Activated naive CD4-positive, alpha-beta T cell treated with anti-CD3 and anti-CD28 coated beads for 36 hours (primary cell): ENCODE results near the gene SLC25A3. TPM values are rescaled to one million over a fixed set of nuclear protein-coding genes. Genes with fewer than 3 reads are reported as not detected.
A peak's percentile ranks its signal among the peaks of the same experiment; 100 is the strongest.

Source experiments
- CTCF ChIA-PET: fragments of 350-600 bp; sonication (Branson Sonifier 250); formaldehyde crosslinking; loops from one replicate; lab custom pipeline; 2021; ENCODE audit warnings: antibody characterized with exemption; lab: Charles Lee
- DNase-seq: peaks from one replicate; pipeline ENCODE4 v3.0.0-alpha.2; 2020
- H3K27ac Mint-ChIP-seq: one replicate; pipeline ENCODE4 v1.8.0; 2021; ENCODE audit warnings: mild to moderate bottlenecking, mixed read lengths
- H3K27me3 Mint-ChIP-seq: one replicate; pipeline ENCODE4 v1.8.0; 2021; ENCODE audit warnings: low read depth, mixed read lengths
- H3K36me3 Mint-ChIP-seq: one replicate; pipeline ENCODE4 v1.8.0; 2021; ENCODE audit warnings: low read depth, mixed read lengths
- H3K4me1 Mint-ChIP-seq: one replicate; pipeline ENCODE4 v1.8.0; 2021; ENCODE audit warnings: low read depth, mixed read lengths
- H3K4me3 Mint-ChIP-seq: one replicate; pipeline ENCODE4 v1.8.0; 2021; ENCODE audit warnings: mild to moderate bottlenecking, moderate library complexity, mixed read lengths
- H3K9me3 Mint-ChIP-seq: one replicate; pipeline ENCODE4 v1.8.0; 2021; ENCODE audit warnings: mixed read lengths
- intact Hi-C: fragments of 100-400 bp; cut with micrococcal nuclease; formaldehyde crosslinking; loops from one replicate; pipeline ENCODE4 v1.15.1; 2023
- total RNA-seq, 2 experiments: library from RNA; stranded (reverse); gene quantifications; one replicate each; pipeline ENCODE4 v1.2.3, GENCODE V29; 2021

SLC25A3 gene
- total RNA-seq, 2 experiments from 2014 or later = 714 to 732 TPM

DNA sequence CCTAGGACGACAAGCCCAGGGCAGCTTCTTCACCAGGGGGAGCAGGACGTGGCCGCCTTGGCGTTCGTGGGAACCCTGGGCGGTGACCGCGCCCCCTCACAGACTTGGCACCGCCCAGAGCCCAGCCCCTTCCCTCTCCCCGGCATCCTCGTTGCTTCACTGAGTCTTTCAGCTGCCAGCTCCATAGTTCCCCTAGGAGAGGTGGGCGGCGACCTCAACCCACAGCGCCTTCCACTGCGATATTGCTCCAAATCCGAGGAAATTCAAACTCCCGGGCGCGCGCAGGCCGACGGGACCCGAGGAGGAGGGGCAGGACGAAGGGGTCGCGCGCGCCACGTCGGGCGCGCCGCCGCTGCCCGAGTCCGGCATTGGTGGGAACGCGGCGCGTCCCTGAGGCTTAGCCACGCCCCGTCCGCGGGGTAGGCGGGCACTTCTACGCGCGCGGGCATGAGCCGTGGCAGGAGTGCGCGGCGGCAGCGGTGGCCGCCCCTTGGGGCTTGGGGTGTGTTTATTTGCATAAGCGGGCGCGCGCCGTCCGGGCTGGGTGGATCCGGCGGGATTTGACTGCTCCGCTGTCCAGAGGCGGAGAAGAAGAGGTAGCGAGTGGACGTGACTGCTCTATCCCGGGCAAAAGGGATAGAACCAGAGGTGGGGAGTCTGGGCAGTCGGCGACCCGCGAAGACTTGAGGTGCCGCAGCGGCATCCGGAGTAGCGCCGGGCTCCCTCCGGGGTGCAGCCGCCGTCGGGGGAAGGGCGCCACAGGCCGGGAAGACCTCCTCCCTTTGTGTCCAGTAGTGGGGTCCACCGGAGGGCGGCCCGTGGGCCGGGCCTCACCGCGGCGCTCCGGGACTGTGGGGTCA lies 51.5 kb downstream of the SLC25A3 start, which contains the start of the genes APAF1 and IKBIP:
APAF1 (plus strand) TSS at position 579 of the 860 bp plus-strand sequence. CDS start 3,070 bp downstream, outside the sequence.
IKBIP (minus strand) TSS at position 77 of the 860 bp plus-strand sequence. CDS start 87 bp downstream, outside the sequence.
- peaks cover 10% of the 10 kb centered on the region for H3K36me3 Mint-ChIP-seq
- intact Hi-C loops = loop anchor here (1.0 to 2.0 kb wide), 9 partner anchors 11 to 1555 kb away; partner anchors contain the start of genes ACTR6 and SLC25A3
- peak within 1 kb of the TSS; percentile 96 for H3K4me3 Mint-ChIP-seq
- H3K9me3 Mint-ChIP-seq = peaks cover 1% of the 10 kb centered on the region
- peak within 1 kb of the TSS; percentile 95 for H3K27ac Mint-ChIP-seq
- DNase-seq = peak; percentile 97
- H3K27me3 Mint-ChIP-seq = no peaks in the 10 kb centered on the region
- CTCF ChIA-PET = interaction anchor here (0.6 to 1.1 kb wide), 5 partner anchors 50 to 136 kb away, joined by 3 to 5 read pairs (median 4); partner anchors contain the start of gene SLC25A3
- H3K4me1 Mint-ChIP-seq = peaks cover 24% of the 10 kb centered on the region

DNA sequence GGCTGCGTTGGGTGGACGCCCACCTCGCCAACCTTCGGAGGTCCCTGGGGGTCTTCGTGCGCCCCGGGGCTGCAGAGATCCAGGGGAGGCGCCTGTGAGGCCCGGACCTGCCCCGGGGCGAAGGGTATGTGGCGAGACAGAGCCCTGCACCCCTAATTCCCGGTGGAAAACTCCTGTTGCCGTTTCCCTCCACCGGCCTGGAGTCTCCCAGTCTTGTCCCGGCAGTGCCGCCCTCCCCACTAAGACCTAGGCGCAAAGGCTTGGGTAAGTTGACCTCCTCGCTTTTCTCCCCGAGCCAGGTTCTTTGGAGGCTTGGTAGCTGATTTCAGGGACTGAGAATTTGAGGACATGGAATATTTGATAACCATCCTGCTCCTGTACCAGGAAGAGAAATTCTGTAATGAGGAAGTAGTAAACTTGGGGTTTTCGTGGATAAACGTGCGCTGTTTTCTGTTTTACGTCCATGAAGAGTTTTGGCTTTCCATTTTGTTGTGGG lies 52.1 kb downstream of the SLC25A3 start:
- peaks cover 10% of the 10 kb centered on the region for H3K36me3 Mint-ChIP-seq
- intact Hi-C loops = loop anchor here (1.0 to 2.0 kb wide), 9 partner anchors 11 to 1555 kb away; partner anchors contain the start of genes ACTR6 and SLC25A3
- peaks cover 24% of the 10 kb centered on the region for H3K4me1 Mint-ChIP-seq
- H3K27ac Mint-ChIP-seq = peak overlapping the region; percentile 80
- peak overlapping the region; percentile 96 for H3K4me3 Mint-ChIP-seq
- H3K9me3 Mint-ChIP-seq = peaks cover 1% of the 10 kb centered on the region
- DNase-seq = peak; percentile 15
- CTCF ChIA-PET = interaction anchor here (1.0 to 1.6 kb wide), 4 partner anchors 16 to 353 kb away, joined by 3 to 5 read pairs (median 4); partner anchors contain the start of gene SLC25A3
- no peaks in the 10 kb centered on the region for H3K27me3 Mint-ChIP-seq

DNA sequence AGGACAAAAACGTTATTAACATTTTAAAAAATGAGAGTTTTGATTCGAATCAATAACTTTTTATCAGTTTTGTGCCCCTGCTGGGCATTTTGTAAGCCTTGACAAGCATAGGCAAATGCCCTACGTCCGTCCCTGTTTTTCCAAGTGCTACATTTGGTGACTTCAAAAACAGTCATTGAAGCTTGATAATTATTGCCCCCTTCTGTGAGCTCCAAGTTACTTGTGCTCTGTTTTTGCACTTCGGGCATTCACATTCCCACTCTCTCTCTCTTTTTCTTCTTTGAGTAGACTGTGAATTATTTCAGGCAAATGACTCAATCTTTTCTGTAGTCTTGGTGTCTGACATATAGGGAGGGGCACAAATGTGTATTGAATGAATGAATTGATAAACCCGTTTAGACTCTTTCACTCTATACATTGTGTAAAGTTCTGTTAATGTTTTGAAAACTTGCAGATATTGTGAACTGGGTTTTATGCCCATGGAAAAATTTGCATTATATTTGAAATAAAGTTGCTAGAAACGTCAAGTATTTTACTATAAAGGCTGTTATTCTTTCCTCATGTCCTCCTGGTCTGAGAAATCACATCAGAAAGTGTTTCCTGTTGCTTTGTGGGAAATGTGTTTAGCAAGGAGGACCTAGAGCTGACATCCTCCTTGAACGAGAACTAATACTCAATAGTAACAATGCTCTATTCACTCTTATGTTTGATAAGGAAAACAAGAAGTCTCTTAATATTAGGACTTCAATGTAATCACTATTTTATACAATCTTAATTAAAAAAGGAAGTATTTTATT lies 53.0 kb downstream of the SLC25A3 start:
- CTCF ChIA-PET = interaction anchor here (0.6 to 1.6 kb wide), 5 partner anchors 15 to 352 kb away, joined by 3 to 5 read pairs (median 3); partner anchors contain the start of gene SLC25A3
- H3K4me1 Mint-ChIP-seq = peaks cover 21% of the 10 kb centered on the region
- H3K27me3 Mint-ChIP-seq = no peaks in the 10 kb centered on the region
- intact Hi-C loops = no loop called here
- H3K4me3 Mint-ChIP-seq = peak overlapping the region; percentile 96
- H3K27ac Mint-ChIP-seq = no peak overlapping the region
- no peaks in the 10 kb centered on the region for H3K9me3 Mint-ChIP-seq
- no peak for DNase-seq
- H3K36me3 Mint-ChIP-seq = peaks cover 12% of the 10 kb centered on the region

DNA sequence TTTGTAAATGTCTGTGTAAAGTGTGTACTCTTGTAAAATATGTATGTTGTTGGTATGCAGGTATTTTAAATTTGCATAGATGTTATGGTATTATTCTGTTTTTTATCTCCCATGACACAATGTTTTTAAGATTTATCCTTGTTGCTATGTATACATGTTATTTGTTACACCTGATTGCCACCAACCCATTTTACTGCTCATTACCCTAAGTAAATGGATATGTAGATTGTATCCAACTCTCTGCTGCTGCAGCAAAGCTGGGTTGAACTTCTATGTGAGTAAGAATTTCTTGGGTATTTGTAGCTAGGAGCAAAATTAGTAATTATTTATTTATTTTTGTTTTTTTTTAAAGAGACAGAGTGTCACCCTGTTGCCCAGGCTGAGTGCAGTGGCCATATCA lies 57.8 kb downstream of the SLC25A3 start:
- no peak overlapping the region for H3K4me3 Mint-ChIP-seq
- DNase-seq = no peak
- no peak overlapping the region for H3K27ac Mint-ChIP-seq
- CTCF ChIA-PET = interaction anchor here (0.7 to 4.1 kb wide), 2 partner anchors 82 to 85 kb away, joined by 3 to 23 read pairs; no protein-coding TSS in a partner anchor
- H3K36me3 Mint-ChIP-seq = peaks cover 10% of the 10 kb centered on the region
- intact Hi-C loops = no loop called here
- H3K9me3 Mint-ChIP-seq = no peaks in the 10 kb centered on the region
- H3K27me3 Mint-ChIP-seq = no peaks in the 10 kb centered on the region
- H3K4me1 Mint-ChIP-seq = peaks cover 14% of the 10 kb centered on the region

DNA sequence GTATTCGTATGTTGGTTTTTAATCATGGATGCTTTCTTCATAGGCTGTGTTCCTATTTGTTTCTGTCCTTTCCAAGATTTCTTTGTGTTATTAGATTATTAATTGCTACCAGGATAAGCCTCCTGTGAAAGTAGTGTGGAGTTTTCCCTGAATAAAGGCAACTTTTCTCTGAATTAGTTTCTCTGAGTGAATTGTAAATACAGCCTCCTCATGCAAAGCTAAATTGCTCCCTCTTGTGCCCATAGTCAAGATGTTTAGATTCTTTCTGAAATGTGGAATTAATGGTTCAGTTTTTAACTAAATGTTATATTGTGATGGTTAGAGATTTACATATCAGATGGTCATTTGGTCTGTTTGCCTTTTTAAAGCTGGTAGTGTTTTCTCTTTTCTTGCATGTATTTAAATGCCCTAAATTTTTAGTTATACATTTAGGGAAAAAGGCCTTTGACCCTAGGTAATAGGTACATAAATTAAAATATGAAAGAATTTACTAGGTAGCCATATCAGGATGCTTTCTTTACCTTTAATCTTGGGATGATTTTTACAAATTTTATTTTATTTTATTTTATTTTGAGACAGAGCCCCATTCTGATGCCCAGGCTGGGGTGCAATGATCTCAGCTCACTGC lies 60.5 kb downstream of the SLC25A3 start:
- CTCF ChIA-PET = interaction anchor here (0.6 to 1.1 kb wide), 7 partner anchors 16 to 164 kb away, joined by 3 to 6 read pairs (median 3); no protein-coding TSS in a partner anchor
- Mint-ChIP-seq H3K4me3 (no peak overlapping the region), H3K27ac (no peak overlapping the region), H3K36me3 (peaks cover 14% of the 10 kb centered on the region), H3K4me1 (peaks cover 15% of the 10 kb centered on the region), H3K9me3 (no peaks in the 10 kb centered on the region), H3K27me3 (no peaks in the 10 kb centered on the region)
- no peak for DNase-seq
- intact Hi-C loops = loop anchor here (1.0 to 2.0 kb wide), 4 partner anchors 47 to 229 kb away; no protein-coding TSS in a partner anchor

Other genes with a start within 250 kb of the SLC25A3 start
- 100 to 1,000 TPM; 326 to 330 TPM for gene TMPO, start 78.1 kb upstream of the SLC25A3 start, total RNA-seq
- 10 to 100 TPM; 14.5 to 16.8 TPM for gene IKBIP, start 51.1 kb downstream of the SLC25A3 start, total RNA-seq
- gene APAF1, start 51.6 kb downstream of the SLC25A3 start, total RNA-seq = 10 to 100 TPM; 13.6 to 14.5 TPM